ENCODE results near the gene UGT1A9.
"Not testable (repeated sequence)": the region's sequence is repeated elsewhere in the genome, so short reads cannot be mapped to it uniquely, and the experiment has no call there.

UGT1A9 gene

DNA sequence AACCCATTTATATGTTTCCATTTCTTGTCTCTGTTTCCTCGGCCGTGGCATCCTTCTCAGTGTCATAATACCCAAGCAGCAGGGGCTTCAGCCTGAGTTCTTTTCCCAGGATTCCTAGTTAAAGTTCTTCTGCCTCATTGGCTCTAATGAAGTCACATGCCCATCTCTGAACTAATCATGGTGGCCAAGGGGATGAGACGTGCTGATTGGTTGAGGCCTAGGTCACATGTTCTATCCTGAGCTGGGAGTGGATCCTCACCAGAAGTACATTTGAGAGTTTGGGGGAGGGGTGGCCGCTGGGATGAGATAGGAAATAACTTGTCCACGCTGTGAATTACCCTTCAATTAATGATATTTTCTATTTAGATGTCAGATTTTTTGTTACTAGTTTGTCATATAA, 37.2 kb downstream of the UGT1A9 start:
- DNase-seq (ENCODE audit: insufficient read length, low spot score) (no peak), FAIRE-seq (no peak)

DNA sequence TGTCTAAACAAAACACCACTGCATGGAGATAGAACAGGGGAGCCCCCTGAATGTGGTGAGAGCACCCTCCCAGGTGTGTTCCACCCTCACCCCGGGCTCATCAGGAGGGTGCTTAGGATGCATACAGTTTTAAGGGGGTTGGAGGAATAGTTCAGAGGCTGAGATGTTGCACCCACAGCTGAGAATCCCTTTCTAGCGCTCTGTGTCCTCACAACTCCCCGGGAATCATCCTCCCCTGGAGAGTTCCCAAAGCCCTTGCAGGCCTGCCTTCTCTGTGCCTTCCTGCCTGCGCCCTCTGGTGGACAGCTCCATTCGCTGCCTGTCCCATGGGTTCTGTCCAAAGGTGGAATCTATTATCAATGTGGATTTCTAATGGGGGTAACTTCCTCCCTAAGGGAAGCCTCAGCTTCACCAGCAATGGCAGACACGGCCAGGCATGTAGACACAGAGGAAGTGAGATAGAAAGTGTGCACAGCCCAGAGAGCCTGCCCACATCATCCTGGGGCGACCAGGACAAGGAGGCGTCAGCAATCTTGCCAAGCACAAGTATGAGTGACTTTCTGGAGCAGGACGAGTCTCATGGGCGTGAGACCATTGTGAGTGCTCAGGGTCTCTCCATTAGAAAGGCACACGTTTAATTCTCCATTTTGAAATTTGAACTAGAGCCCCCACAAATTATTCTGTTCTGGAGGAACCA, 39.8 kb downstream of the UGT1A9 start:
- peak; percentile 84 for FAIRE-seq
- peak; percentile 34 for DNase-seq (ENCODE audit: insufficient read length, low spot score)

DNA sequence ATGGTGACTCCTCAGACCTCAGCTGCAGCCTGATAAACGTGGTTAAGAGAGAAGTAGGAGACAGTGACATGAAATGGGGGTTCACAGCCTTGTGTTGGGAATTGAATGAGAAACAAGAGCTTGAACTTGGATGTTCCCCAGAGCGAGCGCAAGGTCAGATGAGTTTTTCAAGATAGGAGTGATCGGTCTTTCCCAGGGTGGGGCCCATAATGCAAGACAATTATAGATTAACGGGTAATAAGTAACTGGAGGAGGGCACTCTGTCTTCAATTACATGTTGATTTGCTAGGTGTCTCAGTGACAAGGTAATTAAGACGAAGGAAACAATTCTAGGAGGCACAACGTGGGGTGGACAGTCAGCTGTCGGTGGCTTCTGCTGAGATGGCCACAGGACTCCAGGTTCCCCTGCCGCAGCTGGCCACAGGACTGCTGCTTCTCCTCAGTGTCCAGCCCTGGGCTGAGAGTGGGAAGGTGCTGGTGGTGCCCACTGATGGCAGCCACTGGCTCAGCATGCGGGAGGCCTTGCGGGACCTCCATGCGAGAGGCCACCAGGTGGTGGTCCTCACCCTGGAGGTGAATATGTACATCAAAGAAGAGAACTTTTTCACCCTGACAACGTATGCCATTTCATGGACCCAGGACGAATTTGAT, 41.0 kb downstream of the UGT1A9 start, which contains the start of gene UGT1A5:
TSS of gene UGT1A5 (plus strand) at position 297 of the 651 bp plus-strand sequence. CDS start at position 382, 85 bp downstream.
- no peak for DNase-seq (ENCODE audit: insufficient read length, low spot score)
- no peak for FAIRE-seq

DNA sequence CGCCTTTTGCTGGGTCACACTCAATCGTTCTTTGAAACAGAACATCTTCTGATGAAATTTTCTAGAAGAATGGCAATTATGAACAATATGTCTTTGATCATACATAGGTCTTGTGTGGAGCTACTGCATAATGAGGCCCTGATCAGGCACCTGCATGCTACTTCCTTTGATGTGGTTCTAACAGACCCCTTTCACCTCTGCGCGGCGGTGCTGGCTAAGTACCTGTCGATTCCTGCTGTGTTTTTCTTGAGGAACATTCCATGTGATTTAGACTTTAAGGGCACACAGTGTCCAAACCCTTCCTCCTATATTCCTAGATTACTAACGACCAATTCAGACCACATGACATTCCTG, 41.5 kb downstream of the UGT1A9 start:
- FAIRE-seq (no peak), DNase-seq (ENCODE audit: insufficient read length, low spot score) (no peak)

DNA sequence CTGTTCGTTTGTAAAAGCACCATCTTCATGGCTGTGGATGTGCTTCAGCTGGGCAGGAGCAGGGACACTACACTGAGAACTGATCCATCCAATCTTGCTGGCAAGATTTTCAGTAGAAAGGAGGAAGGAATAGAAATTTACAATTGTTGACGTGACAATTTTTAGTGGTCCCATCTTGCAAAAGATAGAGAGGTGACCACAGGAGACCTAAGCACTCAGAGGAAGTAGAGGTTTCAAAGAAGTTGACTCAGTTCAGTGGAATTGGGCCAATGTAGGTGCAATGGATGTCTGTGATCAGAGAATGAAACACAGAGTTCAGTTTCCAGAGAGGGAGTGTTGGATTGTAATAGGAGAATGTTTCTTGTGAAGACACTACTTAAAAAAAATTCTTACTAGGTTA, 42.4 kb downstream of the UGT1A9 start:
- FAIRE-seq (no peak), DNase-seq (ENCODE audit: insufficient read length, low spot score) (no peak)

DNA sequence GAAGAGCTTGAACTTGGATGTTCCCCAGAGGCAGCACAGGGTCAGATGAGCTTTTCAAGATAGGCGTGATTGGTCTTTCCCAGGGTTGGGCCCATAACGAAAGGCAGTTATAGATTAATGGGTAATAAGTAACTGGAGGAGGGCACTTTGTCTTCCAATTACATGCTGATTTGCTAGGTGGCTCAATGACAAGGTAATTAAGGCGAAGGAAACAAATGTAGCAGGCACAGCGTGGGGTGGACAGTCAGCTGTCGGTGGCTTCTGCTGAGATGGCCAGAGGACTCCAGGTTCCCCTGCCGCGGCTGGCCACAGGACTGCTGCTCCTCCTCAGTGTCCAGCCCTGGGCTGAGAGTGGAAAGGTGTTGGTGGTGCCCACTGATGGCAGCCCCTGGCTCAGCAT, 46.9 kb downstream of the UGT1A9 start, which contains the start of gene UGT1A4:
TSS of gene UGT1A4 (plus strand) at position 185 of the 400 bp plus-strand sequence. CDS start at position 270, 85 bp downstream.
- FAIRE-seq (no peak), DNase-seq (ENCODE audit: insufficient read length, low spot score) (no peak)

DNA sequence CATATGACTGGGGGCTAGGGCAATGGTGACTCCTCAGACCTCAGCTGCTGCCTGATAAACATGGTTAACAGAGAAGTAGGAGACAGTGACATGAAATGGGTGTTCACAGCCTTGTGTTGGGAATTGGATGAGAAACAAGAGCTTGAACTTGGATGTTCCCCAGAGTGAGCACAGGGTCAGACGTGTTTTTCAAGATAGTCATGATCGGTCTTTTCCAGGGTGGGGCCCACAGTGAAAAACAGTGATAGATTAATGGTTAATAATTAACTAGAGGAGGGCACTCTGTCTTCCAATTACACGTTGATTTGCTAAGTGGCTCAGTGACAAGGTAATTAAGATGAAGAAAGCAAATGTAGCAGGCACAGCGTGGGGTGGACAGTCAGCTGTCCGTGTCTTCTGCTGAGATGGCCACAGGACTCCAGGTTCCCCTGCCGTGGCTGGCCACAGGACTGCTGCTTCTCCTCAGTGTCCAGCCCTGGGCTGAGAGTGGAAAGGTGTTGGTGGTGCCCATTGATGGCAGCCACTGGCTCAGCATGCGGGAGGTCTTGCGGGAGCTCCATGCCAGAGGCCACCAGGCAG, 57.1 kb downstream of the UGT1A9 start, which contains the start of gene UGT1A3:
TSS of gene UGT1A3 (plus strand) at position 320 of the 579 bp plus-strand sequence. CDS start at position 405, 85 bp downstream.
- DNase-seq (ENCODE audit: insufficient read length, low spot score): no peak
- no peak for FAIRE-seq

DNA sequence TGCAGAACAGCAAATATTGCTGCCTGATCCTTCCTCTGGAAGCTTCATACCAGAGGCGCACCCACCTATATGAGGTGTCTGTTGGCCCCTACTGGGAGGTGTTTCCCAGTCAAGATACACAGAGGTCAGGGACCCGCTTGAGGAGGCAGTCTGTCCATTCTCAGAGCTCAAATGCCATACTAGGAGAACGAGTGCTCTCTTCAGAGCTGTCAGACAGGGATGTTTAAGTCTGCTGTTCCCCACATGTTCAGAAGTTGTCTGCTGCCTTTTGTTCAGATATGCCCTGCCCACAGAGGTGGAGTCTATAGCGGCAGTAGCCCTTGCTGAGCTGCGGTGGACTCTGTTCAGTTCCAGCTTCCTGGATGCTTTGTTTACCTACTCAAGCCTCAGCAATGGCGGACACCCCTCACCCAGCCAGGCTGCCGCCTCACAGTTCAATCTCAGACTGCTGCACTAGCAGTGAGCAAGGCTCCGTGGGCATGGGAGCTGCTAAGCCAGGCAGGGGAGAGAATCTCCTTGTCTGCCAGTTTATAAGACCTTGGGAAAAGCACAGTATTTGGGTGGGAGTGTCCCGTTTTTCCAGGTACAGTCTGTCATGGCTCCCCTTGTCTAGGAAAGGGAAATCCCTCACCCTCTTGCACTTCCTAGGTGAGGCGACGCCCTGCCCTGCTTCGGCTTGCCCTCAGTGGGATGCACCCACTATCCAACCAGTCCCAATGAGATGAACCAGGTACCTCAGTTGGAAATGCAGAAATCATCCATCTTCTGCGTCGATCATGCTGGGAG, 65.4 kb downstream of the UGT1A9 start:
- not testable (repeated sequence) for FAIRE-seq; DNase-seq (ENCODE audit: insufficient read length, low spot score)

DNA sequence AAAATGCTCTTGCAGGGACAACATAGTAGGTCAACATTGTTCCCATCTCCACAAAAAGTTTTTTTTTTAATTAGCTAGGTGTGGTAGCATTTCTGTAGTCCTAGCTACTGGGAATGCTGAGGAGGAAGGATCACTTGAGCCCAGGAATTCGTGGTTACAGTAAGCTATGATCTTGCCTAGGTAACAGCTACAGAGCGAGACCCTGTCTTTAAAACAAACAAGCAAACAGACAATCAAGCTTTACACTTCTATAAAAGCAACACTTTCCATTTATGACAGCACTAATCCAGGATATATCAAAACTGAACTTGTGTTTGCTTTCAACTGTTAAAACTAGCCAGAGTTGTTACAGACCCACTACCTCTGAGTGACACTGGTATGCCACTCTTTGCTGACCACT, 69.2 kb downstream of the UGT1A9 start:
- FAIRE-seq (no peak), DNase-seq (ENCODE audit: insufficient read length, low spot score) (no peak)

DNA sequence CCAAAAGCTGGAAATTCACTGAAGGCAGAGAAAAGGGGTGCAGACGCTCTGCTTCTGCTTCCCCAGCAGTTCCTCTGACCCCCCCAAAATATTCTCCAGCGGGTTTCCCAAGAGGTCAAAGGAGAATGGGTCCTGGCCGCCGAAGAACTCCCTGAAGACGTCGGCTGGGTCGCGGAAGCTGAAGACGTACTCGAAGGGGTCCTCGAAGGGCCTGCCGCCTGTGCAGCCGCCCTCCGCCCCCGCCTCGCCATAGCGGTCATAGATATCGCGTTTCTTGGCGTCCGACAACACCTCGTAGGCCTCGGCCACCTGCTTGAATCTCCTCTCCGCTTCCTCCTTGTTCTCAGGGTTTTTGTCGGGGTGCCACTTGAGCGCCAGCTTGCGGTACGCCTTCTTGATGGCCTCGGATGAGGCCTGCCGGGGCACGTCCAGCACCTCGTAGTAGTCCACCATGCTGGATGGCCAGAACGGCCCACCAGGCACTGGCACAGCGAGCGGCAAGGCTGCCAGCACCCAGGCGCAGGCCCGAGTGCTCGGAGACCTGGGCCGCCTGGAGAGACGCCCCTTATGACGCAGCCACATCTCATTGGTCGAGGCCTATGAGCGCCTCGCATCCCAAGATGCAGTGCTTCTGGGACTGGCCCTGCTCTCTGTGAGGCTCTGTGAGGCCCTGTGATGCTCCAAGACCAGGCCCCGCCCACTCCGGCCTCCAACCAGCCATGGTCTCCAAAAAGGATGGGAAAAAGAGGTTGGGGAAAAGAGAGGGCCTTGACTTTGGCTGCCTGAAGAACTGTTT, 72.0 kb downstream of the UGT1A9 start:
- FAIRE-seq (no peak), DNase-seq (ENCODE audit: insufficient read length, low spot score) (no peak)

DNA sequence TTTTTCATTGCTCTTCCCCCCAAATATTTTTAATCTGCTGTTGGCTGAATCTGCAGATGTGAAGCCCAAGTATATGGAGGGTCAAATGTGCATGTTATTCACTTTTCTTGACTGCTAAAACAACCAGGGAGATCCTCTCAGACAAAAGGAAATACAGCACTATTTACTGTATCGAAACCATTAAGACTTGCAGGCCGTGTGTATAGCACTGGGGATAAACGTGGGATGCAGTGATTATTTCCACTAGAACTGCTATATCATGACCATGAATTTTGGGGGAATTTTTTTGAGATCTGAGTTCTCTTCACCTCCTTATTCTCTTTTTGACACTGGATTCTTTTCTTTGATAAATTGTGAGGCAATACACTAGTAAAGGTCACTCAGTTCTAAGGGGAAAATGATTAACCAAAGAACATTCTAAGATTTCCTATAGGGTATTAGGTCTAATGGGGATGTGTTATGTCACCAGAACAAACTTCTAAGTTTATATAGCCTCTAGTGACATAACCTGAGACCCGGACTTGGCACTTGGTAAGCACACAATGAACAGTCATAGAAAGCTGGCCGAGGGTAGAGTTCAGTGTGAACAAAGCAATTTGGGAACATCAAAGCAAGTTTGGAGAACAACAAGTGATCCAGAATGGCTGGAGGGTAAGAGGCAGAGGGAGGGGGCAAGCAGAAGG, 73.5 kb downstream of the UGT1A9 start:
- FAIRE-seq: no peak

DNA sequence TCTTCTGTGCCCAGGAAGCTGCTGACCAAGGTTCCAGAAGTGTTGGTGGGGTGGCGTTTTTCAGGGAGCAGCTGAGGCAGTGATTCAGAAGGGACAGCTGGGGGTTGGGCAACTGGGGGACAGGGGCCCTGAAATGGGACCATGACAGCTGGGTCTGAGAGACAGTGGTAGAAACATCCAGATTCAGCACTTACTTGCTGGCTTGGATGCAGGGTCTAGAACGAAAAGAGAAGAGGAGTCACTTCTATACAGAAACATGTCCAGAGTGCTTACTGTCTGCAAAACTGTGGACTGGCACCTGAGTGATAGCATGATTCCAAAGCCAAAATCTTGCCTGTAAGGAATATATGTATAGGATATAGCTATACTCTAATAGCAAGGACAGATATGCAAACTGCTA, 74.1 kb downstream of the UGT1A9 start:
- not testable (repeated sequence) for FAIRE-seq; DNase-seq (ENCODE audit: insufficient read length, low spot score)

More for the DNA sequence above, 73.5 kb downstream of the UGT1A9 start:
- no peak for DNase-seq (ENCODE audit: insufficient read length, low spot score)

DNA sequence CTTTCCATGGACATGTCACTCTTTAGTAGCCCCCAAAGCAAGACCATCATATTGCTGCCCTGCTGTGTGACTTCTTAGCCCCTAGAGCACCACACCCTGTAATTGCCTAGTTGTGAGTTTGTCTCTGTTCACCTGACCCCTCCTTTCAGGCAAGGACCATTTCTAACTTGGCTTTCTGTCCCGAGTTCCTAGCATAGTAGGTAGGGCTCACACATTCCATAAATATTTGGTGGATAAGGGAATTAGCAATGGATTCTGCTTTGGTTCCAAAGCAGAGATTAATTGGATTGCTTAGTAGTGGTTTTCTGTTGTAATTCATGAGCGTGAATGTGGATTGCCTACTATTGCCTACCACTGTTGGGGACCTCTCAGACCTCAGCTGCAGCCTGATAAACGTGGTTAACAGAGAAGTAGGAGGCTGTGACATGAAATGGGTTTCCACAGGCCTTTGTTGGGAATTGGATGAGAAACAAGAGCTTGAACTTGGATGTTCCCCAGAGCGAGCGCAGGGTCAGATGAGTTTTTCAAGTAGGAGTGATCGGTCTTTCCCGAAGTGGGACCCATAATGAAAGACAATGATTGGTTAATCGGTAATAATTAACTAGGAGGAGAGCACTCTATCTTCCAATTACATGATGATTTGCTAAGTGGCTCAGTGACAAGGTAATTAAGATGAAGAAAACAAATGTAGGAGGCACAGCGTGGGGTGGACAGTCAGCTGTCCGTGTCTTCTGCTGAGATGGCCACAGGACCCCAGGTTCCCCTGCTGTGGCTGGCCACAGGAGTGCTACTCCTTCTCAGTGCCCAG, 75.0 kb downstream of the UGT1A9 start:
- FAIRE-seq (no peak), DNase-seq (ENCODE audit: insufficient read length, low spot score) (no peak)

DNA sequence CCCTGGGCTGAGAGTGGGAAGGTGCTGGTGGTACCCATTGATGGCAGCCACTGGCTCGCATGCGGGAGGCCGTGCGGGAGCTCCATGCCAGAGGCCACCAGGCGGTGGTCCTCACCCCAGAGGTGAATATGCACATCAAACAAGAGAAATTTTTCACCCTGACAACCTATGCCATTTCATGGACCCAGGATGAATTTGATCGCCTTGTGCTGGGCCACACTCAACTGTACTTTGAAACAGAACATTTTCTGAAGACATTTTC, 75.5 kb downstream of the UGT1A9 start:
- DNase-seq (ENCODE audit: insufficient read length, low spot score) (no peak), FAIRE-seq (no peak)

DNA sequence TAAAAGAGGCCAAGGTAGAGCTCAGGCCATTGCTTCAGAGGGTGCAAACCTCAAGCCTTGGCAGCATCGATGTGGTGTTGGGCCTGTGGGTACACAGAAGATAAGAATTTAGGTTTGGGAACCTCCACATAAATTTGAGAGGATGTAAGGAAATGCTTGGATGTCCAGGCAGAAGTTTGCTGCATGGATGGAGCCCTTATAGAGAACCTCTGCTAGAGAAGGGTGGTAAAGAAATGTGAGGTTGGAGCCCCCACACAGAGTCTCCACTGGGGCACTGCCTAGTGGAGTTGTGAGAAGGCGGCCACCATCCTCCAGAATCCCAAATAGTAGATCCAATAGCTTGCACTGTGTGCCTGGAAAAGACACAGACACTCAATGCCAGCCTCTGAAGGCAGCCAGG, 79.0 kb downstream of the UGT1A9 start:
- not testable (repeated sequence) for FAIRE-seq

DNA sequence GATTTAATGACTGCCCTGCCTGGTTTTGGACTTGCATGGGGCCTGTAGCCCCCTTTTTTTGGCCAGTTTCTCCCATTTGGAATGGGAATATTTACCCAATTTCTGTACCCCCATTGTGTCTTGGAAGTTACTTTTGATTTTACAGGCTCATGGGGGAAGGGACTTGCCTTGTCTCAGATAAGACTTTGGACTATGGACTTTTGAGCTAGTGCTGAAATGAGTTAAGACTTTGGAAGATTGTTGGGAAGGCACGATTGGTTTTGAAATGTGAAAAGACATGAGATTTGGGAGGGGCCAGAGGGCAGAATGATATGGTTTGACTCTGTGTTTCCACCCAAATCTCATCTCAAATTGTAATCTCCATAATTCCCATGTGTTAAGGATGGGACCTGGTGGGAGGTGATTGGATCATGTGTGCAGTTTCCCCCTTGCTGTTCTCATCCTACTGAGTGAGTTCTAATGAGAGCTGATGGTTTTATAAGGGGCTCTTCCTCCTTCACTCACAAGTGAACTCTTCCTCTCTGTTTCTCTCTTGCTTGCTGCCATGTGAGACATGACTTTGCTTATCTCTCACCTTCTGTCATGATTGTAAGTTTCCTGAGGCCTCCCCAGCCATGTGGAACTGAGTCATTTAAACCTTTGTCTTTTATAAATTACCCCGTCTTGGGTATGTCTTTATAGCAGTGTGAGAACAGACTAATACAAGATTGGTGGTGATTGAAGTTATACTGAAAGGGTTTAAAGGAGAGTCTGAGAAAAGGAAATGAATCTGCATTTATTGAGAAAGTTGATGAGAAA, 79.7 kb downstream of the UGT1A9 start:
- not testable (repeated sequence) for FAIRE-seq; DNase-seq (ENCODE audit: insufficient read length, low spot score)

More for the DNA sequence above, 79.0 kb downstream of the UGT1A9 start:
- not testable (repeated sequence) for DNase-seq (ENCODE audit: insufficient read length, low spot score)

DNA sequence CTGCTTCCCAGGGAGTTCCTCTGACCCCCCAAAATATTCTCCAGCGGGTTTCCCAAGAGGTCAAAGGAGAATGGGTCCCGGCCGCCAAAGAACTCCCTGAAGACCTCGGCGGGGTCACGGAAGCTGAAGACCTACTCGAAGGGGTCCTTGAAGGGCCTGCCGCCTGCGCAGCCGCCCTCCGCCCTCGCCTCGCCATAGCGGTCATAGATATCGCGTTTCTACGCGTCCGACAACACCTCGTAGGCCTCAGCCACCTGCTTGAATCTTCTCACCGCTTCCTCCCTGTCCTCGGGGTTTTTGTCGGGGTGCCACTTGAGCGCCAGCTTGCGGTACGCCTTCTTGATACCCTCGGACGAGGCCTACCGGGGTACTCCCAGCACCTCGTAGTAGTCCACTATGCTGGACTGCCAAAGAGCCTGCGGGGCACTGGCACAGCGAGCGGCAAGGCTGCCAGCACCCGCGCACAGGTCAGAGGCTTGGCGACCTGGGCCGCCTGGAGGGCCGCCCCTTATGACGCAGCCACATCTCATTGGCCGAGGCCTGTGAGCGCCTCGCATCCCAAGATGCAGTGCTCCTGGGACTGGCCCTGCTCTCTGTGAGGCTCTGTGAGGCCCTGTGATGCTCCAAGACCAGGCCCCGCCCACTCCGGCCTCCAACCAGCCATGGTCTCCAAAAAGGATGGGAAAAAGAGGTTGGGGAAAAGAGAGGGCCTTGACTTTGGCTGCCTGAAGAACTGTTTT, 83.3 kb downstream of the UGT1A9 start:
- DNase-seq (ENCODE audit: insufficient read length, low spot score) (no peak), FAIRE-seq (no peak)
